CD4-positive, alpha-beta T cell treated with Interleukin-15 for 1 hour (primary cell): ENCODE data around the gene APIP.

Source experiments
- DNase-seq: peaks from one replicate; pipeline ENCODE4 v3.0.0-alpha.2; 2020

The APIP gene

GRCh38 chr11:34836958-34837856, 79.0 kb downstream of the APIP start:
- no peak for DNase-seq

GRCh38 chr11:34833602-34834001, 82.6 kb downstream of the APIP start:
- no peak for DNase-seq
